HEK293T (cell line): ENCODE data around the gene PORCN.

Source experiments
- ARNT ChIP-seq: fragments of 450-650 bp; IDR thresholded peaks from 2 replicates; pipeline ENCODE4 v1.6.1; 2017; ENCODE audit warnings: mild to moderate bottlenecking
- BHLHE40 ChIP-seq: fragments of 450-650 bp; IDR thresholded peaks from 2 replicates; pipeline ENCODE4 v1.6.1; 2016; ENCODE audit warnings: mild to moderate bottlenecking, moderate library complexity, borderline replicate concordance
- CTBP1 ChIP-seq: fragments of 450-650 bp; IDR thresholded peaks from 2 replicates; pipeline ENCODE4 v1.6.1; 2016; ENCODE audit warnings: borderline replicate concordance
- FOXA1 ChIP-seq: fragments of 450-650 bp; IDR thresholded peaks from 2 replicates; pipeline ENCODE4 v1.6.1; 2016; ENCODE audit warnings: mild to moderate bottlenecking
- FOXK2 ChIP-seq: fragments of 450-650 bp; IDR thresholded peaks from 2 replicates; pipeline ENCODE4 v1.6.1; 2016; ENCODE audit warnings: mild to moderate bottlenecking
- FOXM1 ChIP-seq: fragments of 450-650 bp; IDR thresholded peaks from 2 replicates; pipeline ENCODE4 v1.6.1; 2017; ENCODE audit warnings: mild to moderate bottlenecking, borderline replicate concordance
- HDGF ChIP-seq: fragments of 450-650 bp; IDR thresholded peaks from 2 replicates; pipeline ENCODE4 v1.6.1; 2017; ENCODE audit warnings: antibody characterized with exemption, borderline replicate concordance
- LEF1 ChIP-seq: fragments of 450-650 bp; IDR thresholded peaks from 2 replicates; pipeline ENCODE4 v1.6.1; 2017; ENCODE audit warnings: mild to moderate bottlenecking, borderline replicate concordance
- PKNOX1 ChIP-seq: fragments of 450-650 bp; IDR thresholded peaks from 2 replicates; pipeline ENCODE4 v1.6.1; 2016
- SP1 ChIP-seq: fragments of 450-650 bp; IDR thresholded peaks from 2 replicates; pipeline ENCODE4 v1.6.1; 2017
- SUZ12 ChIP-seq: fragments of 450-650 bp; IDR thresholded peaks from 2 replicates; pipeline ENCODE4 v1.6.1; 2016; ENCODE audit warnings: mild to moderate bottlenecking

GRCh38 chrX:48460606-48461005, 48.2 kb upstream of the PORCN start:
- TF ChIP-seq BHLHE40 (no peak), FOXA1 (no peak), PKNOX1 (no peak), CTBP1 (no peak), HDGF (no peak), SUZ12 (no peak), LEF1 (no peak), SP1 (no peak), ARNT (no peak), FOXK2 (no peak), FOXM1 (no peak)
